Measurements from ENCODE around the gene RASSF4.

The RASSF4 gene

DNA sequence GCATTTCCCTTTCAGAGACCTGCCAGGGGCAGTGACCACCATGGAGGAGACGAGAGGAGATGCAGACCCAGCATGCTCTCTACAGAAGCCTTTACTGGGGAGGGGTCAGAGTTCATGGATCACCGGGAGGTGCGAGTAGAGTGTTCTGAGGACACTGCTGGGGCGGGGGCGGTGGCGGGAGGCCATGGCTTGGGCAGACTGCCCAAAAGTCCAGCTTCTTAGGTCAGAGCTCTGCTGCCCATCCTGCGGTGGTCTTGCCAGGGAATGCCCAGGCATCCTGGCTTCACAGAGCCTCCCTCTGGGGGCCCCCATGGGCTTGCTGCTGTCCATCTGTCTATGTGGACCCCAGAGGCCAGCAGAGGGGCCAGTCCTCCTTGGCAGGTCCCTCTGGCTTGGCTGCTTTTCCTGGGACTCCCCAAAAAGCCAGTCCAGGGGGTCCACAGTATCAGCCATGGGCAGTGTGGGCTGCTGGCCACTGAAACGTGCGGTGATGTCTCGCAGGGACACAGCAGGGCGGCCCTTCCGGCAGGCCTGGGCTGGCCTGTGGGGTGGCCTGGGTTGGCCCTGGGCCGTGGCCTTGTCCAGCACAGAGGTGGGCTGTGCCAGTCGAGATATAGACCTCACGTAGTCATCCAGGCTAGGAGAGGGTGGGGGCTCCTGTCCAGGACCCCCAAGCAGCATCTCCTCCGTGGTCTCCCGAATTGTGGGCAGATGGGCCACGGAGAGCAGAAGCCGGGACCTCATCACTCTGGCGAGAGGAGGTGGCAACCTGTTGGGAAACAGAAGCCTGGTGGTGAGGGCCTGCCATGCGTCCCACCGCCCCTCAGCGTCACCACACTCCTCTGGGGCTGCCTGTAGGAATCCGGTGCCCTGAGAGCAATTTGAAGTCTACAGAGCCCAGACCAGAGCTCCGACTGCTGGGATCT lies 17.9 kb downstream of the RASSF4 start:
- DNase-seq, result no peak

DNA sequence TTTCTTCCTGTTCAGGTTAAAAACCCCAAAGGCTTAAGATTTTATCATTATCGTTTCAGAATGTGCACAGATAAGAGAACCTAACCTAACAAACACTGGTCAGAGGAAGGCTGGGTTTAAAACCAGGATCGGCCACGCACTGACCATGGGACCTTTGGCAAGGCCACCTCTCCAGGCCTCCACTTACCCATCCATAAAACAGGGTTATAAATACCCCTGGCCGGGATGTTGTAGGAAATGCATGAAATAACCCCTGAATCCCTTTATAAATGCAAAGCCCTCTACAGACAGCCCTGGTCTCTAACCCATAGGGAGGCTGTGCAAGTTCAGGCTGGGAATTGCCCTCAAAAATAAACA lies 18.6 kb downstream of the RASSF4 start:
- no peak for DNase-seq

DNA sequence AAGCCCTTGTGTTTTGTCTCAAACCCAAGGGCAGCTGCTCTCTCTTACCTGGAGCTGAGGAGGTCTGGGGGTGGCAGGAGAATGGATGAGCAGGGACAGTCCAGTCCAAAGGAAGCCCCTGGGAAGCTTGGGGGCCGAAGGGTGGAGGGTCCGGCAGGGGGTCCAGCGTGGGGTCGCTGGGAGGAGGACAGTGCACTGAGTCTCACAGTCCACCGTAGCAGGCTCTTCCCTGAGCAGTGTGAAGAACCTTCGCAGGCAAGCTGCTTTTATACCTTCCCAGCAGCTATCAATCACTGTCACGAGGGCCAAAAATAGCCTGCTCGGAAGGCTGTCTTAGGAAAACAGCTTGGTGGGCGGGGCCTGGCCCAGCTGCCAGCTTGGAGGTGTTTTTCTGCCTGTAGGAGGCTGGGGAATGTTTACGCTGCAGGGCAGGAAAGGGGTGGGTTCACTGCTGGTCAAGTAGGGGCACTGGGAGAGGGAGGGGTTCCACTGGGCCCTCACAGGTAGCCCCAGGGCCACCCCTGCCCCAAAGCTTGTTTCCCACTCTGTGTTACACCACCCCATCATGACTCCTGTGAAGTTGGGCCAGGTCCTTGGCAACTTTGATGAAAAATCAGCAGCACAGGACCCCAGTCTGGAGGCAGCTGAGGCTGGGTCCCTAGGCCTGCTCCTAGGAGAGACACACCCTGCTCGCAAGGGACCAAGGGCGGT lies 19.1 kb downstream of the RASSF4 start, which contains the start of gene DEPP1:
Gene DEPP1, minus strand, starts transcription at position 240 of the 711 bp plus-strand sequence. CDS start 779 bp downstream, outside the sequence.
- peak; percentile 67 to 84 for DNase-seq

DNA sequence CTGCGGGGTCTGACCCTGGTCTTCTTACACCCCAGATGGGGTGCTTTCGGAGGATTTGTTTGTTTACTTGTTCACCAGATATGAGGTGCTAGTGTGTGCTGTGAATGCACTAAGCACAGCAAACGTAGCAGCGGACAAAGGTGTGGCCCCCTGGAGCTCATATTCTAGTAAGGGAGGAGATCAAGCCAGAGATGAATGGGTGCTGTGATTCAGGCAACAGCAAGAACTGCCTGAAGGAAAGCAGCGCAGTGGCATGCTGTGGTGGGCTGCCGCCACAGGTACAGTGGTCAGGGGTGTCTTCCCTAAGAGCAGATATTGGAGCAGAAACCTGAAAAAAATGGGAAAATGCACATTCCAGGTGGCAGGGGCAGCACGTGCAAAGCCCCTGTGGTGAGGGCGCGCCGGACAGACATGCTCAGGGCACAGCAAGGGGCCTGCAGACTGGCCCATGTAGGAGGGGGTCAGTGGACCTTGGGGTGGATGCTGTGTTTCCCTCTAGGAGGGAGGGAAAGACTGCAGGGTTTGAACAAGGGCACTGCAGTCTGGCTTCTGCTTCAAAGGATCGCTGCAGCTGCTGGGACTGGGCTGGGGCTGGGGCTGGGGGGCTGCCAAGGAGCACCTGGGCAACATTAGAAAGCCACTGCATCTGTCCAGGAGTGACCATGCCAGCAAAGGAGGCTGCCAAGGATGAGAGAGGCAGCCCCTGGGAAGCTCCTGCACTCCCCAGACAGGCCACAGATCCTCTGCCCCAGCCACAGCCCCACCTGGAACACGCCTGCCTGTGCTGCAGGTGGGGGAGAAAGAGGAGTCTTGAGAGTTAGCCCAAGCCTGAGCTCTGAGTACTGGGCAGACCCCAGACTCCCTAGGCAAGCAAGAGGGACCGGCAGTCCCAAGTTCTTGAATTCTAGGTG lies 19.9 kb downstream of the RASSF4 start:
- no peak for DNase-seq

DNA sequence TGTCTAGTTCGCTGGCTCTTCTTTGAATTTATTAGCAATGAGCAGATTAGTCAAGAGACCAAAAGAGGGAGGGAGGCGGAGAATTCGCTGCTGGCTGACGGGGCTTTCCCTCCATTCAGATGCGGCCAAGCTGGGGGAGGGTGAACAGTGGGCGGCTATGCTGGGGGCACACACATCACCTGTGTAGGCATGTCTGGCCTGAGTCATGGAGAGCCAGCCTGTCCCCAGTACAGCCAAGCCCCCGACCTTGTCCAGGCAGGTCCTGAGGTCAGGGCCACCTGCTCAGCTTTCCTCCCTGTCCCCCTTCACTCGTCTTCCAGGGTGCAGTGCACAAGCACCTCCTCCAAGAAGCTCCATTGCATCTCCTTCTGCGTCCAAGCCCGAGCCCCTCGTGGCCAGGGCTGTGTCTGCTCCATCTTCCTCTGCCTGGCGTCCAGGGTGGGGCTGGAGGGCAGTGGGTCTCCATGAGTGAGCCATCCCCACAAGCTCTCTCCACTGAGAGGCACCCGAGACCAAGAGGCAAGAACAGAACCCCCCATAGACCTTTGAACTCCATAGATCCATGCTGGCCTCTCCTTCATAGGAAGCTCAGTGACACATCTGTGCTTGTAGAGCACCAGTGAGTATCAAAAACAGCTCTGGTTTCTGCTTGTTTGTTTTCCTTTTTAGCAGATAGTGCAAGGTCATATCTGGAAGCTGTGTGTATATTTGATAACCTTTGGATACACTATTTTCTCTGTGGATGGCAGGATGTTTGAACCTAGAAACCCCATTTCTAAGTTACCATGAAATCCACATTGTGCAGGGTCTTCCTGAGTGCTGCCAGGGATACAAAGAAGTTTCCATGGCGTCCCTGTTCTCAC lies 20.9 kb downstream of the RASSF4 start:
- DNase-seq, result no peak

DNA sequence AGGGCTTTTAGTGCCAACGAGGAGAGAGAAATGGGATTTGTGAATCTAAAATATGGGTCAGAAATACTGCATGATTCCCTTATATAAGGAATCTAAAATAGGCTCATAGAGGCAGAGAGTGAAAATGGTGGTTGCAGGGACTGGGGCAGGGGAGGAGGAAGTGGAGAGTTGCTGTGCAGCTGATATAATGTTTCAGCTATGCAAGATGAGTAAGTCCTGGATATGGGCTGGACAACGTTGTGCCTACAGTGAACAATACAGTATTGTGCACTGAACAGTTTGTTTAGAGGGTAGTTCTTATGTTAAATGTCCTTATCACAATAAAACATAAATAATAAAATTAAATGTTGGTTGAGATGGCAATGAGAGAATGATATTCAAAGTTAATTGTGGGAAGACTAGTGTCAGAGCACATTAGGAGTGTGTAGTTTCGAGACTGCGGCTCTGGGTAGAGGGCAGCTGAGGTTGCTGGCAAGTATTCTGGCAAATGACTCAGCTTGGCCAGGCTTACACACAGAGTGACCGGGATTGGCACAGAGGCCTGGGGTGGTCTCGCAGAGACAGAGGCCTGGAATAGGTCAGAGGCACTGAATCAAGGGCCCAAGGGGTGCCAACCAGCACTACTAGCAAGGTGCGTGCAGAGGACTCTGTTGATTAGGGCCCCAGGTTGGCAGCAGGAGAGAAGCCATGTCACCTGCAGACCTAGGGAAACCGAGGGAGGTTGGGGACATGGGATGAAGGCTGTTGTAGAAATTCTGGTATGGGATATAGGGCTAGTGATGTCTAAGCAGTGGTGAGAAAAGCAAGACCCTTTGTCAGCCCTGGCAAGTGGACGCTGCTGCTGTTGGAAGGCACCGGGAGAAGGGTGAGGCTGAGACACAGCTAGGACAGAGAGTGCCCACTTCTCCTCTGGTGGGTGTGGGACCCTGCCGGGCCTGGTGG lies 21.8 kb downstream of the RASSF4 start:
- DNase-seq, result no peak

DNA sequence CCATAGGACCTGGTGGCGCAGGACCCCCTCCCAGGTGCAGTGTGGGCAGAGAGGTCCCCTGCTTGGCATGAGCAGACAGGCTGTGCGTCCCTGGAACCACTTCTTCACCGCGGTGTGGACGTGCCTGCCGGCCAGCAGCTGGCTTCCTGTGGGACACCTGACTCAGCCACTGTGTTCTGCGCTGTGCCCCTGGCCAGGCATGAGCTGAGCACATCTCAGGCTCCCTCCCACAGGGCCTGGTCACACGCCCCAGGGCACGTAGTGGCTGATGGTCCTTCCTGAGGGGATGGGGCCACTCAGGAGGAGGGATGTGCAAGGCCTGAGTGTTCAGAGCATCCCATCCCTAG lies 22.5 kb downstream of the RASSF4 start:
- peak in 1 of 2 experiments; percentile 32 for DNase-seq

DNA sequence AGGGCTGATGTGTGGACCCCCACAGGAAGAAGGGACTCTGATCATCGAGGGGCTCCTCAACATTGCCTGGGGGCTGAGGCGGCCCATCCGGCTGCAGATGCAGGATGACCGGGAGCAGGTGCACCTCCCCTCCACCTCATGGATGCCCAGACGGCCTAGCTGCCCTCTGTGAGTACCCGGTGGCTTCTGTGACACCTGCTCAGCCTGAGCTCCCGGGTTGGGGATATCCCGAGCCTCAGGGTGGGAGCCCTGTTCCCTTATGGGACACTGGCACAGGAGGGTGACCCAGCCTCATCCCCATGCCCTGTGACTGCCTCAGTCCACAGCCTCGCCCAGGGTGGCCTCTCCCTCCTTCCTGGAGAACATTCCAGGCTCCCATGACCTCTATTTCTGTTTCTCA lies 22.9 kb downstream of the RASSF4 start:
- no peak for DNase-seq

DNA sequence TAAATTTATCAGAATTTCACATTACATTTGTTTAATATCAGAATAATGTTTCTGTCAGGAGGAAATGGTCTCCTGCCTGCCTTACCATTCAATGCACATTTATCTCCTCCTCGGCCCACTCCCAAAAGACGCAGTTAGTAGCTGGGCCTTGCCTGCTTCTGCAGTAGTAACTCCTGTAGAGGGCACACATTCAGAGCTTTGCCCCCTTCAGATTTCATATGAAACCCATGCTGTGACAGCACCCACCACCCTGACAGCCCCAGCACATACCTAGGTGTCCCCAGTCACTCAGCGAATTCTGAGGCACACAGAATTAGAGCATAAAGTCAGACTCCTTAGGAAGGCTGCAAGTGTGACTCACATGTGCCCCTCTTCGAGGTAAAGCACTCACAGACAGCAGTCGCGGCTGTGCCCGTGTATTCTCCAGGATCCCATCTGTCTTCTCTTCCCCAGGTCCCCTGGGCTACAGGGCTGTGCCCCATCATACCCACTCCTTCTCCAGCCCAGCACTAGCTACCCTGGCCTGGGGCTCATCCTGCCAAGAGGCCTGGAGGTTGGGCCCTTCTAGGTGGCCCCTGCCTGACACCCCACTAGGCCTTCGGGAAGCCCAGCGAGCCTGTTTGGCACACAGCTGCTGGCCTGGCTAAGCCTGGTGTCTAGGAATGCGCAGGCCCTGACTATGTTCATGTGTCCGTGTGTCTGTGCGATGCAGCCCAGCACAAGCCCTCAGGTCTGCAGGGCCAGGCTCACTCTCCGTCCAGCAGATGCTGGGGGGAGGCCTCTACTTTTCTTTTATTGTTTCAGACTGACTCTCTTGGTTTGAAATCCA lies 23.7 kb downstream of the RASSF4 start:
- DNase-seq, result no peak

DNA sequence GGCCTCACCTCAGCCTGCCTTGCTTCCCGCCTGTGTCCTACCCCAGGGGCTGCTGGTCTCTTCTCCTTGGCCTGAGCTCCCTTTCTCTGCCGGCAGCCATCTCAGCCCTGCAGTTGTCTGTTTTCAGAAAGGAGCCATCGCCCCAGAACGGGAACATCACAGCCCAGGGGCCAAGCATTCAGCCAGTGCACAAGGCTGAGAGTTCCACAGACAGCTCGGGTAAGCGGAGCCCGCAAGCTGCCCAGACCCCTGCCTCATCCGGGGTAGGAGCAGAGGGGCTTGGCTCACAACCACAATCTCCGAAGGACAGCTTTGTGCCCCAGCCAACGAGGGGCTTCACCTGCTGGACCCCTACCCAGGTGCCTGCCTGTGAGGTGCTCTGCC lies 24.3 kb downstream of the RASSF4 start:
- no peak for DNase-seq

DNA sequence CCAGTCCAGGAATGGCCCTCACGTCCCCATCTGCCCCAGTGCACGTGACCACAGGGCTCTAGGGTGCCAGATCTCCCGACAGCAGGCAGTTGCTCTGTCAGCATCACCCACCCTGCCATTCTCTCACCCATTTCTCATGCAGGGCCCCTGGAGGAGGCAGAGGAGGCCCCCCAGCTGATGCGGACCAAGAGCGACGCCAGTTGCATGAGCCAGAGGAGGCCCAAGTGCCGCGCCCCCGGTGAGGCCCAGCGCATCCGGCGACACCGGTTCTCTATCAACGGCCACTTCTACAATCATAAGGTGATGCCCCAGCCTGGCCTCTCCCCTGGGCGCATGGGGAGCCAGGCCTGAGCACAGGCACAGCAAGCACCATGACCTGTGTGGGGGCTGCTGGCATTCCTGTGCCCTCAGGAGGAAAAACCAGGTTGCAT lies 25.1 kb downstream of the RASSF4 start:
- DNase-seq, result no peak

DNA sequence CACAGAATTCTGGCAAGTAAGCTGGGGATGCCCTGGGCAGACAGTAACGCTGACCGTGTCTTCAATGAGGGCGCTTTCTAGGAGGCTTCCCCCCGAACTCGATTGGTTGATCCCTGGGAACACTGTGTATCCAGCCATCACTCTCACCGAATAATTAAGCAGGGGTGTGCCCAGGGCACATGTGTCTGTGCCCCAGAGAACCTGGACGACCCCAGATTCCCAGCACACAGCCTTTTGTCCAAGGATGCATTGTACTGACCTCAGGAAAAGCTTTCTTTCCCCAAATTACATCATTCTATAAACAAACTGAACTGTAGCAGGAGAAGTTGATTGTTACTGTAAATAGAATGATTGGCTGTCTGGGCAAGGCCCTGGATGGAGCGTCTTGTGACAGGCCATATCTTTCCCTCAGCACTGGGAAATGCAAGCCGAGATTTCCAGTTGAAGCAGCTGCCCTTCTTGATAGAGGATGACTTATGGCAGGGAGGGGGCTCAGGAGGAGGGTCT lies 25.6 kb downstream of the RASSF4 start:
- no peak for DNase-seq

DNA sequence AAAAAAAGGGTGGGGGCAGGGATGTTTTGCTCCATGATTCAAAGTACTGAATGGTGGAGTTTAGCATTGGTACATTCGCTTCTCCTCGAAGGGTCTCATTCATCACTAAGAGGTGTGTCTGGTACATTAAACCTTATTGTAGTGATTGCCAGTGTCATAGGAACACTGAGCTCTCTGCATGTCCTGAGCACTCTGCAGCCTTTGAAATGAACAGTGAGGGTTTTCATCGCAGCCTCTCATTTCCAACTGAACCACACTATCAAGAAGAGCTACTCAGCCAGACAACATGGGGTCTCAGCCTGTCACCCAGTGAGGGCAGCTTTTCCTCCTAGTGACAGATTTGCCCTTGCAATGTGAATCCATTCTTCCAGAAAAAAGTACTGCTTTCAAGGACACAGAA lies 26.6 kb downstream of the RASSF4 start:
- no peak for DNase-seq

DNA sequence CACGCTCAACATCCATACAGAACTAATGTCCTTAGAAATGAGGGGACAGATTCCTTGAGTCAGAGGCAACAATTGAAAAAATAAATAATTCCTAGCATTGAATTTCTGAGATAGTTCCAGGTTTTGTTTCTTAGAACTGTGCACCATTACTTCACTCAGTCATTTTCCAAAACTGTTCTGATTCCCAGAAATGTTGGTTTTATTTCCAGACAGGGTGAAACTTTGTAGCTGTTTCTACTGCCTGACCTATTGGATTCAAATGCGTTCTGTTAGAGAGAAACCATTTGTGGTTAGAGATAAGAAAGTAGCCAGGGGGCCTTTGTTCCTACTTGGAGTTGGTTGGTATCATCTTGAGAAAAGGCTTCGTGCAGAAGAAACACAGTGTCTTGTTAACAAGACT lies 27.1 kb downstream of the RASSF4 start:
- no peak for DNase-seq

DNA sequence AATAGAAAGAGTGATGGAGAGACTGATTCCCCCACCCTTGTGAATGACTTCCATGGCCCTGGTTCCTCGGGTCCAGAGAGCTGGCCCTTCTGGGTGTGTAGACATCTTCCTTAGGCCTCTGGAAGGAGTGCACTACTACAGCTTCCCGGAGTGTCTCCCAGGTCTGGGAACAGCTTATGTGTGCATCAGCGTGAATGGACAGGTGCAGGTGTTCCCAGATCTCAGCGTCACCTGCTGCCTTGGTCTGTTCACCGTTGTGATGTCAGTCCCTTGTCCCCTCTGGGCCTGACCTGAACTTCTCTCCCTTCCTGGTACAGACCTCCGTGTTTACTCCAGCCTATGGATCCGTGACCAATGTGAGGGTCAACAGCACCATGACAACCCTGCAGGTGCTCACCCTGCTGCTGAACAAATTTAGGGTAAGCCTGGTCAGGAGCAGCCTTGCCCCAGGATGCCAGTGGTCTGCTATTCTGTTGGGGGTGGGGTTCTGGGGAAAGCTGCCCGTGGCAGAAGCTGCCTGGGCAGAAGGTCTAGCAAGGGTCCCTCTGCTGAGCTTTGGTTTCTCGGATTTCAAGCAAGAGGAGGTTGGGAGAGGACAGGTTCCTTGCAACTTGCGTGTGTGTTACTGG lies 29.5 kb downstream of the RASSF4 start:
- DNase-seq, result no peak

DNA sequence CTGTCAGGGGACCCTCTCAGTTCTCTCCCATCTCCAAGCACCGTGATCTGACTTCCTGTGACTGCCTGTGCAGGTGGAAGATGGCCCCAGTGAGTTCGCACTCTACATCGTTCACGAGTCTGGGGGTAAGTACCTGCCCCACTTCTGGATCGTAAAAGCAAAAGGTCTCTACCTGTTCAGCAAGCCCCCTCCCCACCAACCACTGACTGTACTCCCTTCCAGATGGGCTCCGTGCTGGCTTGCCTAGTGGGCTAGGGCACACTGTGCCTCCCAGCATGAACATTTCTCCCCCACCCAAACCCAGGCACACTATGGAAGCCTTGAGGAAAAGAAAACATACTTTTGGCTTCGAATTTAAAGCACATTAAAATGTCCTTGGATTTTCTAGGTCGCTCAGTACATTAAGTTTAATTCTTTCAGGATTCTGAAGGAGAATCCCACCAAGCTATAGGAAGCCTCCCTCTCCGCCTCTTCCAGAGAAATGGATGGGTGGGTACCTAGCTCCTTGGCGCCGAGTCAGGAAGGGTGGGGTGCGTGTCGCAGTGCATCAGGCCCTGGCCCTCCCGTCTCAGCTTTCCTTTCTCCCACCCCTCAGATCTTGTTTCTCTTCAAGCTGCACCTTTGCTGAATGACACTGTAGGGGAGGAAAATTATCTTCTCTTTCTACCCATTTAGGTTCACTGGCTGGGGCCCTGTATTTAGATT lies 30.1 kb downstream of the RASSF4 start:
- no peak for DNase-seq

DNA sequence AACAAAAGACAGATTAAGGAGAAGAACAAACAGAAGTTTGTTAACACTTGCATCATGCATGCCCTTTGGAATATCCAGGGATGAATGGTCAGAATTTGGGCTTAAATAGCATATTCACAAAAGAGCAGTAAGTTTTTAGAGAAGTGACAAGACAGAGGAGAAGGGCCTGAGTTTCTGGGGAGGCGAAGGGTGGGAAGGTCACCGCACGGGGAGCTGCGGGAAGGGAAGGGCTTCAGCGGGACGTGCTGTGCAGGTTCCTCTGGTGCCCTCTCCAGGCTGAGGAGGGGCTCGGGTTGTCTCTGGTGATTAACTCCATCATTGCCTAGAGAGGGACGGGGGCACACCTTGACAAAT lies 30.7 kb downstream of the RASSF4 start:
- no peak for DNase-seq

DNA sequence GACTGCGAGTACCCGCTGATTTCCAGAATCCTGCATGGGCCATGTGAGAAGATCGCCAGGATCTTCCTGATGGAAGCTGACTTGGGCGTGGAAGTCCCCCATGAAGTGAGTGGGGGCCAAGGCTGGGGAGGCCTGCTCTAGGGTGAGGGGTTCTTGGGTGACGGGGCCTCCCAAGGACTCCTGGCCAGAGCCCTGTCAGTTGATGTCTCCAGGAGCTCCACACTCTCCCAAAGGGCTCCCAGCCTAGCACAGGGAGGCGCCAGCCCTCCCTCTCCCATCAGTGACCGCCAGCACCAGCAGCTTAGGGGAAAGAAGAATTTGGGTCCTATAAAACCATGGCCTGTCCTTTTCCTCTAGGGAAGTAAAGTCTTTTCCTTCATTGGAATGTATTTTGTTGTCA lies 31.4 kb downstream of the RASSF4 start:
- DNase-seq, result no peak

DNA sequence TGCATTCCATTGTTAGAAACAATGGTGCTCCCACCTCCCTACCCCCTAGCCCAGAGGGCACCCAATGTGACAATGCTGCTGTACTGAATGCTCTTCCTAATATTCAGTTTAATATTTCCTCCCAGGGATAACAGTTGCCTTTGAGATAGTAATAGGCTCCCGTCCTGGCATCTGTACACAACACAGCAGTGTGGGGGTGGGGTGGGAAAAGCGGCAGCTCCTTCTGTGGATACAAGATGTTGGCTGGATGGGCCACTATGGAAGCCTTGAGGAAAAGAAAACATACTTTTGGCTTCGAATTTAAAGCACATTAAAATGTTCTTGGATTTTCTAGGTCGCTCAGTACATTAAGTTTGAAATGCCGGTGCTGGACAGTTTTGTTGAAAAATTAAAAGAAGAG lies 32.0 kb downstream of the RASSF4 start:
- no peak for DNase-seq

Data from SHP77 (cell line).